Nephron (organoid): ENCODE measurements around the gene KRTAP5-5.
"Not testable (repeated sequence)": the region's sequence is repeated elsewhere in the genome, so short reads cannot be mapped to it uniquely, and the experiment has no call there.

Experiments
- H3K27ac Mint-ChIP-seq, 3 experiments: 2 replicates each; pipeline ENCODE4 v1.8.0; 2020; ENCODE audit warnings: mixed read lengths in 3 of 3, mild to moderate bottlenecking in 2 of 3, moderate library complexity in 1 of 3
- H3K27me3 Mint-ChIP-seq: 2 replicates; pipeline ENCODE4 v1.8.0; 2021; ENCODE audit warnings: low read depth, mild to moderate bottlenecking, moderate library complexity, mixed read lengths
- H3K36me3 Mint-ChIP-seq: 2 replicates; pipeline ENCODE4 v1.8.0; 2020; ENCODE audit warnings: low read depth, mixed read lengths
- H3K4me1 Mint-ChIP-seq: 2 replicates; pipeline ENCODE4 v1.8.0; 2020; ENCODE audit warnings: mixed read lengths
- H3K4me3 Mint-ChIP-seq, 3 experiments: 2 replicates each; pipeline ENCODE4 v1.8.0; 2020; ENCODE audit warnings: mild to moderate bottlenecking in 3 of 3, mixed read lengths in 3 of 3, moderate library complexity in 2 of 3
- H3K9me3 Mint-ChIP-seq: 2 replicates; pipeline ENCODE4 v1.8.0; 2020; ENCODE audit warnings: mixed read lengths
- CTCF ChIP-seq, 3 experiments: fragments of 200-600 bp; sonication (generic); IDR thresholded peaks; one replicate each; pipeline ENCODE4 v1.5.0; 2021; ENCODE audit warnings: antibody characterized with exemption in 3 of 3; ENCODE audit not compliant: unreplicated experiment in 3 of 3

Gene KRTAP5-5

GRCh38 chr11:1629326-1630185 is at the start of gene KRTAP5-5:
Gene KRTAP5-5 (plus strand): TSS chr11:1629775. CDS start chr11:1629841, 66 bp downstream.
- TF ChIP-seq CTCF (IDR thresholded peaks at IDR 0.05; ENCODE audit: unreplicated experiment in 3 of 3) = no peak
- H3K9me3 Mint-ChIP-seq = peaks cover 2% of the 10 kb centered on the region
- H3K4me1 Mint-ChIP-seq = peaks cover 17% of the 10 kb centered on the region
- H3K27ac Mint-ChIP-seq = no peak within 1 kb of the TSS
- no peak within 1 kb of the TSS for H3K4me3 Mint-ChIP-seq
- H3K36me3 Mint-ChIP-seq = no peaks in the 10 kb centered on the region
- H3K27me3 Mint-ChIP-seq = peaks cover 55% of the 10 kb centered on the region

- peaks cover 23% of the 10 kb centered on the region for H3K9me3 Mint-ChIP-seq
Observed at GRCh38 chr11:1581976-1582375, 47.6 kb upstream of the KRTAP5-5 start.

GRCh38 chr11:1582909-1583308 is 46.7 kb upstream of the KRTAP5-5 start:
- not testable (repeated sequence) for H3K4me1 Mint-ChIP-seq, H3K27ac Mint-ChIP-seq, H3K36me3 Mint-ChIP-seq, H3K4me3 Mint-ChIP-seq
- peaks cover 23% of the 10 kb centered on the region for H3K9me3 Mint-ChIP-seq
- H3K27me3 Mint-ChIP-seq = peaks cover 60% of the 10 kb centered on the region

More at GRCh38 chr11:1581976-1582375, 47.6 kb upstream of the KRTAP5-5 start:
- H3K4me3 Mint-ChIP-seq = no peak overlapping the region
- TF ChIP-seq CTCF (IDR thresholded peaks at IDR 0.05; ENCODE audit: unreplicated experiment in 3 of 3) = no peak
- no peak overlapping the region for H3K27ac Mint-ChIP-seq
- no peaks in the 10 kb centered on the region for H3K4me1 Mint-ChIP-seq
- no peaks in the 10 kb centered on the region for H3K36me3 Mint-ChIP-seq
- H3K27me3 Mint-ChIP-seq = peaks cover 56% of the 10 kb centered on the region

GRCh38 chr11:1584661-1585370 is 44.8 kb upstream of the KRTAP5-5 start, which contains the start of gene KRTAP5-1:
Gene KRTAP5-1 (minus strand): TSS chr11:1585283. CDS start chr11:1585249, 34 bp downstream.
- H3K27ac Mint-ChIP-seq, H3K36me3 Mint-ChIP-seq, H3K4me1 Mint-ChIP-seq, H3K4me3 Mint-ChIP-seq: not testable (repeated sequence)
- H3K9me3 Mint-ChIP-seq = peaks cover 15% of the 10 kb centered on the region
- H3K27me3 Mint-ChIP-seq = peaks cover 67% of the 10 kb centered on the region

GRCh38 chr11:1586699-1587098 is 42.9 kb upstream of the KRTAP5-5 start:
- H3K9me3 Mint-ChIP-seq = peaks cover 8% of the 10 kb centered on the region
- peaks cover 6% of the 10 kb centered on the region for H3K4me1 Mint-ChIP-seq
- TF ChIP-seq CTCF (IDR thresholded peaks at IDR 0.05; ENCODE audit: unreplicated experiment in 3 of 3) = no peak
- no peak overlapping the region for H3K4me3 Mint-ChIP-seq
- peaks cover 62% of the 10 kb centered on the region for H3K27me3 Mint-ChIP-seq
- no peaks in the 10 kb centered on the region for H3K36me3 Mint-ChIP-seq
- no peak overlapping the region for H3K27ac Mint-ChIP-seq

- H3K4me3 Mint-ChIP-seq = peak overlapping the region in 2 of 3 experiments; percentile 5 to 19
Observed at GRCh38 chr11:1589191-1589963, 40.2 kb upstream of the KRTAP5-5 start.

GRCh38 chr11:1589996-1590395 is 39.6 kb upstream of the KRTAP5-5 start:
- Mint-ChIP-seq H3K27ac (no peak overlapping the region), H3K4me1 (peaks cover 6% of the 10 kb centered on the region), H3K36me3 (no peaks in the 10 kb centered on the region), H3K27me3 (peaks cover 71% of the 10 kb centered on the region), H3K9me3 (no peaks in the 10 kb centered on the region), H3K4me3 (no peak overlapping the region)
- TF ChIP-seq CTCF (IDR thresholded peaks at IDR 0.05; ENCODE audit: unreplicated experiment in 3 of 3) = no peak

More at GRCh38 chr11:1589191-1589963, 40.2 kb upstream of the KRTAP5-5 start:
- not testable (repeated sequence) for H3K4me1 Mint-ChIP-seq, H3K36me3 Mint-ChIP-seq, H3K9me3 Mint-ChIP-seq
- H3K27me3 Mint-ChIP-seq = peaks cover 67% of the 10 kb centered on the region
- H3K27ac Mint-ChIP-seq = peak overlapping the region; percentile 11 to 30 (median 12)
